HCT116 (cell line): Measurements from ENCODE around the gene HMCN1. TPM values are rescaled to one million over a fixed set of nuclear protein-coding genes. Genes with fewer than 3 reads are reported as not detected.

Experiments used
- ATAC-seq: fragments of 200-7000 bp; cut with Tn5 transposase; 2 replicates; pipeline ENCODE4 v1.9.1; 2020; ENCODE audit warnings: mild to moderate bottlenecking, moderate library complexity
- BruUV-seq: library from RNA; stranded (reverse); fragments of 400-500 nt; replicated peaks from 2 replicates; lab custom pipeline; 2021; lab: Mats Ljungman, UMichigan
- CTCF ChIA-PET: fragments of 300-600 bp; sonication (Branson Sonifier 250); formaldehyde crosslinking; loops from one replicate; lab custom pipeline; 2021; ENCODE audit warnings: antibody characterized with exemption; lab: Charles Lee
- POLR2A ChIA-PET: fragments of 300-600, 350-600 bp; sonication (Branson Sonifier 250); formaldehyde crosslinking; loops from one replicate; lab custom pipeline; 2021; ENCODE audit warnings: antibody characterized with exemption; lab: Charles Lee
- RAD21 ChIA-PET, 2 experiments: fragments of 300-600 bp; sonication (Branson Sonifier 250); formaldehyde crosslinking; loops; one replicate each; lab custom pipeline; 2023; ENCODE audit warnings: low total read pairs in 2 of 2; ENCODE audit not compliant: uncharacterized antibody in 2 of 2, unreplicated experiment in 2 of 2, low non-redundant PET in 1 of 2; lab: Charles Lee
- DNase-seq: peaks from one replicate; pipeline ENCODE4 v3.0.0-alpha.2; 2010; ENCODE audit warnings: low read depth, low spot score
- H2AFZ ChIP-seq: fragments of 200-600 bp; shearing (Covaris generic), sonication (generic); 2 replicates; pipeline ENCODE4 v1.6.1; 2017; ENCODE audit warnings: low read depth, mixed run types, mixed read lengths, antibody characterized with exemption, low read length; ENCODE audit not compliant: poor library complexity, severe bottlenecking
- H3K27ac ChIP-seq: 2 replicates; pipeline ENCODE4 v1.5.1; 2012; ENCODE audit warnings: low read depth, low read length
- H3K27me3 ChIP-seq: fragments of 200-600 bp; sonication (generic); 2 replicates; pipeline ENCODE4 v1.6.1; 2016; ENCODE audit warnings: mixed run types, low read length, mixed read lengths; ENCODE audit not compliant: insufficient read depth
- H3K36me3 ChIP-seq, 2 experiments: fragments of 200-500 bp in 1 of 2; fragments of 200-600 bp in 1 of 2; sonication (Bioruptor generic) in 1 of 2; sonication (generic) in 1 of 2; 2 replicates each; pipeline versions ENCODE4 v1.5.1 to v1.6.1; 2014 to 2016; ENCODE audit warnings: low read length in 2 of 2, inconsistent platforms in 1 of 2, mixed read lengths in 1 of 2, mixed run types in 1 of 2; ENCODE audit not compliant: insufficient read depth in 2 of 2, control insufficient read depth in 1 of 2
- H3K4me1 ChIP-seq, 2 experiments: fragments of 200-600 bp in 1 of 2; sonication (generic) in 1 of 2; 2 replicates each; pipeline versions ENCODE4 v1.5.1 to v1.6.1; 2012 to 2017; ENCODE audit warnings: low read length in 2 of 2, inconsistent platforms in 1 of 2, mild to moderate bottlenecking in 1 of 2, mixed read lengths in 1 of 2, mixed run types in 1 of 2, moderate library complexity in 1 of 2; ENCODE audit not compliant: insufficient read depth in 2 of 2, control insufficient read depth in 1 of 2
- H3K4me2 ChIP-seq: fragments of 200-600 bp; sonication (generic); 2 replicates; pipeline ENCODE4 v1.6.1; 2017; ENCODE audit warnings: mixed run types, low read length, mixed read lengths
- H3K4me3 ChIP-seq, 2 experiments: fragments of 200-600 bp in 1 of 2; sonication (generic) in 1 of 2; replicated peaks in 1 of 2; 2 replicates each; pipeline ENCODE4 v1.5.1; 2011 to 2016; ENCODE audit warnings: low read length in 2 of 2, control low read depth in 1 of 2, low read depth in 1 of 2, mild to moderate bottlenecking in 1 of 2, mixed read lengths in 1 of 2, mixed run types in 1 of 2
- H3K79me2 ChIP-seq: fragments of 200-600 bp; sonication (generic); 2 replicates; pipeline ENCODE4 v1.6.1; 2017; ENCODE audit warnings: mild to moderate bottlenecking, mixed run types, low read length, moderate library complexity, mixed read lengths; ENCODE audit not compliant: insufficient read depth
- H3K9ac ChIP-seq: fragments of 200-600 bp; sonication (generic); 2 replicates; pipeline ENCODE4 v1.6.1; 2016; ENCODE audit warnings: low read length, mixed read lengths
- H3K9me2 ChIP-seq: fragments of 200-600 bp; sonication (generic), shearing (Covaris generic); 2 replicates; pipeline ENCODE4 v1.6.1; 2017; ENCODE audit warnings: mixed run types, mild to moderate bottlenecking, moderate library complexity; ENCODE audit not compliant: insufficient read depth
- H3K9me3 ChIP-seq, 2 experiments: fragments of 200-500 bp in 1 of 2; fragments of 200-600 bp in 1 of 2; sonication (Bioruptor generic) in 1 of 2; sonication (generic) in 1 of 2; 2 replicates each; pipeline ENCODE4 v1.6.1; 2014 to 2017; ENCODE audit warnings: low read length in 2 of 2, mixed read lengths in 2 of 2, inconsistent platforms in 1 of 2, low read depth in 1 of 2, mild to moderate bottlenecking in 1 of 2, mixed run types in 1 of 2, moderate library complexity in 1 of 2; ENCODE audit not compliant: control insufficient read depth in 1 of 2, insufficient read depth in 1 of 2
- H4K20me1 ChIP-seq: fragments of 200-600 bp; sonication (generic), shearing (Covaris generic); 2 replicates; pipeline ENCODE4 v1.6.1; 2017; ENCODE audit warnings: mixed run types, mild to moderate bottlenecking, moderate library complexity; ENCODE audit not compliant: insufficient read depth
- CEBPB ChIP-seq: IDR thresholded peaks from 2 replicates; pipeline ENCODE4 v1.6.1; 2012; ENCODE audit warnings: low read depth
- ELF1 ChIP-seq: IDR thresholded peaks from 2 replicates; pipeline ENCODE4 v1.6.1; 2012; ENCODE audit warnings: low read depth, borderline replicate concordance
- EZH2 ChIP-seq: fragments of 200-600 bp; sonication (generic); IDR thresholded peaks from 2 replicates; pipeline ENCODE4 v1.6.1; 2017; ENCODE audit warnings: antibody characterized with exemption, mixed run types
- EZH2phosphoT487 ChIP-seq: fragments of 200-600 bp; IDR thresholded peaks from 2 replicates; pipeline ENCODE4 v1.6.1; 2018; ENCODE audit warnings: antibody characterized with exemption, borderline replicate concordance
- FOSL1 ChIP-seq: IDR thresholded peaks from 2 replicates; pipeline ENCODE4 v1.6.1; 2012; ENCODE audit warnings: low read depth
- JUND ChIP-seq: IDR thresholded peaks from 2 replicates; pipeline ENCODE4 v1.6.1; 2012
- MAX ChIP-seq: IDR thresholded peaks from 2 replicates; pipeline ENCODE4 v1.6.1; 2012
- SIN3A ChIP-seq: IDR thresholded peaks from 2 replicates; pipeline ENCODE4 v1.6.1; 2012; ENCODE audit warnings: low read depth
- SP1 ChIP-seq: IDR thresholded peaks from 2 replicates; pipeline ENCODE4 v1.6.1; 2012; ENCODE audit warnings: low read depth
- YY1 ChIP-seq: IDR thresholded peaks from 2 replicates; pipeline ENCODE4 v1.6.1; 2011; ENCODE audit warnings: low read length, low read depth, moderate library complexity, mild to moderate bottlenecking; ENCODE audit not compliant: insufficient replicate concordance; ENCODE audit errors: extremely low read depth
- ZNF274 ChIP-seq: fragments of 200-500 bp; sonication (Bioruptor generic); IDR thresholded peaks from 2 replicates; pipeline ENCODE4 v1.6.1; 2014; ENCODE audit warnings: mild to moderate bottlenecking, low read depth, low read length, inconsistent platforms
- intact Hi-C: fragments of 100-400 bp; cut with micrococcal nuclease; formaldehyde crosslinking; loops from 2 replicates; pipeline ENCODE4 v1.10.0; 2022
- total RNA-seq: library from RNA; stranded (reverse); gene quantifications from one replicate; pipeline ENCODE4 v1.2.1, GENCODE V29; 2021; ENCODE audit not compliant: unreplicated experiment
- TF ChIP-seq, protein P1 (sequence below): IDR thresholded peaks from 2 replicates; pipeline ENCODE4 v1.6.1; 2011; ENCODE audit warnings: mild to moderate bottlenecking, low read length, moderate library complexity; ENCODE audit not compliant: insufficient replicate concordance; ENCODE audit errors: extremely low read depth
- TF ChIP-seq, protein P2 (sequence below), 3 experiments: fragments of 200-600 bp in 1 of 3; sonication (generic) in 1 of 3; IDR thresholded peaks in 2 of 3; conservative IDR thresholded peaks in 1 of 3; 2 replicates each; pipeline ENCODE4 v1.5.1; 2012 to 2017; ENCODE audit warnings: low read depth in 2 of 3, low read length in 2 of 3, antibody characterized with exemption in 1 of 3, borderline replicate concordance in 1 of 3, control low read depth in 1 of 3, mild to moderate bottlenecking in 1 of 3, mixed read lengths in 1 of 3, mixed run types in 1 of 3, moderate library complexity in 1 of 3; ENCODE audit not compliant: insufficient read depth in 1 of 3
- TF ChIP-seq, protein P3 (sequence below): IDR thresholded peaks from 2 replicates; pipeline ENCODE4 v1.6.1; 2012

HMCN1 gene
- total RNA-seq, 1 experiment from 2014 or later: 0.59 TPM

DNA sequence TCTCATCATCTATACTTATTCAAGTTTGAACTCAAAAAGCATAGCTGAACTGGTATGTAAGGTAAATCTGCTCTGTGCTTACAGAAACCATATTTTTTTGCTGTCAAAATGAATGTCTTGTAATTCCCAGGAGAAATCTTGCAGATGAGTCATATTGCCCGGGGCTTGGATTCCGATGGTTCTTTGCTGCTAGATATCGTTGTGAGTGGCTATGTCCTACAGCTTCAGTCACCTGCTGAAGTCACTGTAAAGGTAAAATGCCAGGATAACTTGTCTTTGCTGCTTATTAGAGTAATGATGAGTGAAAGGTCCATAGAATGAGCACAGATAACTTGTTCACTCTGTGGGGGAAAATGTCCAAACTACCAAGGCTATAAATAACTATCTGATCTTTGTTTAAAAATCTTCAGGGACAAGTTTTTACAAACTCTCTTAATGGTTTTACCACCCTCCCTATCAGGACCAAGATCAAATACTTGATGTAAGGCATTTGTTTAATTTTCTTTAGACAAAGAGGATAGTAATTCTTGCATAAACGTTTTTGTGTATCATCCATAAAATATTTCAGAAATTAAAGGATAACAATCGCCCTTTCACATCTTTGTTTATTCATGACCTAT is 418.5 kb downstream of the HMCN1 start:
- Histone ChIP-seq H2AFZ (peak overlapping the region; percentile 70), H3K27me3 (no peaks in the 10 kb centered on the region), H3K79me2 (no peaks in the 10 kb centered on the region), H3K4me2 (peak overlapping the region; percentile 33), H3K27ac (no peak overlapping the region), H3K4me1 (peaks cover 7 to 16% of the 10 kb centered on the region in 2 experiments; a peak in 3 of 4 replicates), H3K9ac (no peak overlapping the region), H3K36me3 (no peaks in the 10 kb centered on the region), H4K20me1 (no peaks in the 10 kb centered on the region), H3K9me3 (no peaks in the 10 kb centered on the region), H3K9me2 (no peaks in the 10 kb centered on the region), H3K4me3 (no peak overlapping the region)
- POLR2A ChIA-PET: no interaction called here
- DNase-seq (peak; percentile 54), ATAC-seq (peak; percentile 70)
- intact Hi-C loops: no loop called here
- peak; percentile 54; the same call in 1 of the 2 replicates for TF ChIP-seq FOSL1
- TF ChIP-seq EZH2: no peak
- peak; percentile 57 for TF ChIP-seq JUND
- no TSS peak for BruUV-seq
- CTCF ChIA-PET: no interaction called here
- RAD21 ChIA-PET: no interaction called here

DNA sequence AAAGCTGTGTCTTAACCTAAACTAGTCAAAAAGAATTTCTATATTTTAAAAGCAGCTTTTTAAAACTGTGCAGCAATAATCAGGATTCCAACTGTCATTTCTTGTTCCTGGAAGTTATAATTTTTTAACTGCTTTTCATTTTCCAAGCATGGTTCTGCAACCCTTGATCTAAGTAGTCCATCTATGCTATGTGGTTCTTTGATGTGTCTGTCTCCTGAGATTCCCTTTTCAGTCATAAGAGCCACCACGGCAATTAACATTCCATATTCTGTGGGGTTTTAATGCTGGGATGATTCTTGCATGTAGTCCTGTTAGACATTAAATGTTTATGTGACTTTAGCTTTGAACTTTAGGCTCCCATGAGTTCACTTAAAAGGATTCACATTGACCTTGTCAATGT is 420.5 kb downstream of the HMCN1 start:
- H3K9me2 ChIP-seq: no peaks in the 10 kb centered on the region
- ChIA-PET CTCF (interaction anchor here (1.1 to 2.3 kb wide), 5 partner anchors 8 to 157 kb away, joined by 3 to 8 read pairs (median 4); no protein-coding TSS in a partner anchor), POLR2A (no interaction called here), RAD21 (no interaction called here)
- no peaks in the 10 kb centered on the region for H3K36me3 ChIP-seq
- no peak for ATAC-seq
- peaks cover 7 to 16% of the 10 kb centered on the region in 2 experiments; a peak in 3 of 4 replicates for H3K4me1 ChIP-seq
- H3K27ac ChIP-seq: no peak overlapping the region
- H3K4me2 ChIP-seq: no peak overlapping the region
- TF ChIP-seq CEBPB (no peak), EZH2phosphoT487 (no peak), SP1 (no peak), JUND (no peak), YY1 (no peak), ZNF274 (no peak), SIN3A (no peak), MAX (no peak), ELF1 (no peak)
- TF ChIP-seq, protein P1, sequence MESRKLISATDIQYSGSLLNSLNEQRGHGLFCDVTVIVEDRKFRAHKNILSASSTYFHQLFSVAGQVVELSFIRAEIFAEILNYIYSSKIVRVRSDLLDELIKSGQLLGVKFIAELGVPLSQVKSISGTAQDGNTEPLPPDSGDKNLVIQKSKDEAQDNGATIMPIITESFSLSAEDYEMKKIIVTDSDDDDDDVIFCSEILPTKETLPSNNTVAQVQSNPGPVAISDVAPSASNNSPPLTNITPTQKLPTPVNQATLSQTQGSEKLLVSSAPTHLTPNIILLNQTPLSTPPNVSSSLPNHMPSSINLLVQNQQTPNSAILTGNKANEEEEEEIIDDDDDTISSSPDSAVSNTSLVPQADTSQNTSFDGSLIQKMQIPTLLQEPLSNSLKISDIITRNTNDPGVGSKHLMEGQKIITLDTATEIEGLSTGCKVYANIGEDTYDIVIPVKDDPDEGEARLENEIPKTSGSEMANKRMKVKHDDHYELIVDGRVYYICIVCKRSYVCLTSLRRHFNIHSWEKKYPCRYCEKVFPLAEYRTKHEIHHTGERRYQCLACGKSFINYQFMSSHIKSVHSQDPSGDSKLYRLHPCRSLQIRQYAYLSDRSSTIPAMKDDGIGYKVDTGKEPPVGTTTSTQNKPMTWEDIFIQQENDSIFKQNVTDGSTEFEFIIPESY: no peak
- TF ChIP-seq, protein P2, sequence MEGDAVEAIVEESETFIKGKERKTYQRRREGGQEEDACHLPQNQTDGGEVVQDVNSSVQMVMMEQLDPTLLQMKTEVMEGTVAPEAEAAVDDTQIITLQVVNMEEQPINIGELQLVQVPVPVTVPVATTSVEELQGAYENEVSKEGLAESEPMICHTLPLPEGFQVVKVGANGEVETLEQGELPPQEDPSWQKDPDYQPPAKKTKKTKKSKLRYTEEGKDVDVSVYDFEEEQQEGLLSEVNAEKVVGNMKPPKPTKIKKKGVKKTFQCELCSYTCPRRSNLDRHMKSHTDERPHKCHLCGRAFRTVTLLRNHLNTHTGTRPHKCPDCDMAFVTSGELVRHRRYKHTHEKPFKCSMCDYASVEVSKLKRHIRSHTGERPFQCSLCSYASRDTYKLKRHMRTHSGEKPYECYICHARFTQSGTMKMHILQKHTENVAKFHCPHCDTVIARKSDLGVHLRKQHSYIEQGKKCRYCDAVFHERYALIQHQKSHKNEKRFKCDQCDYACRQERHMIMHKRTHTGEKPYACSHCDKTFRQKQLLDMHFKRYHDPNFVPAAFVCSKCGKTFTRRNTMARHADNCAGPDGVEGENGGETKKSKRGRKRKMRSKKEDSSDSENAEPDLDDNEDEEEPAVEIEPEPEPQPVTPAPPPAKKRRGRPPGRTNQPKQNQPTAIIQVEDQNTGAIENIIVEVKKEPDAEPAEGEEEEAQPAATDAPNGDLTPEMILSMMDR (IDR thresholded peaks at IDR 0.05 in 2 of 3, conservative IDR thresholded peaks at IDR 0.05 in 1 of 3; ENCODE audit: borderline replicate concordance in 1 of 3, insufficient read depth in 1 of 3, low read depth in 2 of 3, low read length in 2 of 3): no peak
- TF ChIP-seq, protein P3, sequence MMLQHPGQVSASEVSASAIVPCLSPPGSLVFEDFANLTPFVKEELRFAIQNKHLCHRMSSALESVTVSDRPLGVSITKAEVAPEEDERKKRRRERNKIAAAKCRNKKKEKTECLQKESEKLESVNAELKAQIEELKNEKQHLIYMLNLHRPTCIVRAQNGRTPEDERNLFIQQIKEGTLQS: no peak
- H3K27me3 ChIP-seq: no peaks in the 10 kb centered on the region
- no peak for DNase-seq
- no peaks in the 10 kb centered on the region for H4K20me1 ChIP-seq
- no peaks in the 10 kb centered on the region for H3K9me3 ChIP-seq
- intact Hi-C loops: loop anchor here (1.0 kb wide), 1 partner anchor 58 kb away; no protein-coding TSS in a partner anchor
- no peak overlapping the region for H3K9ac ChIP-seq
- H3K79me2 ChIP-seq: no peaks in the 10 kb centered on the region
- no peak overlapping the region for H2AFZ ChIP-seq
- BruUV-seq: no TSS peak
- H3K4me3 ChIP-seq: no peak overlapping the region
